ENCODE data around the gene DES. TPM values are rescaled to one million over a fixed set of nuclear protein-coding genes. Genes with fewer than 3 reads are reported as not detected.

DES gene
- total RNA-seq, 1 experiment from 2014 or later: not detected

DNA sequence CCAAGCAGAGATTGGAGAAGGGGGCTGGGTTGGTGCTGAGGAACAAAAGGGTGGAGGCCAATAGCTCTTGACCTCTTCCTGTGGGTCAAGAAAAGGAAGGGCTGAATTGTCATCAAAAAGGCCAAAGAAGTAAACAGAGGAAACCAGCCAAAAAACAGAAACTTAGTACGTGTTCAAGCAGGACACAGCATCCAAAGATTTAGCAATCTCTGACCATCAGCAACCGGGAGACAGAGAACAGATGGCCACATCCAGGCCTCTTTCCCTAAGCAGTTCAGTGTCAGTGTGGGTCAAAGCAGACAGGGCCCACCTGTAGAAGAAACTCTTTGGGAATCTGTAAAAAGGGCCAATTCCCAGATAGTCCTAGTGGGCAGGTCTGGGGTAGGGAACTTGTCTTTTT lies 33.3 kb upstream of the DES start:
- Histone ChIP-seq H3K9me2 (replicated peaks; ENCODE audit: insufficient read depth, low read length) (no peaks in the 10 kb centered on the region), H3K4me2 (ENCODE audit: low read depth, low read length, poor library complexity, severe bottlenecking) (no peak overlapping the region), H3K9ac (ENCODE audit: low read length) (no peak overlapping the region), H2AFZ (ENCODE audit: low read length) (no peak overlapping the region), H3K27me3 (ENCODE audit: low read length) (no peaks in the 10 kb centered on the region), H3K36me3 (ENCODE audit: insufficient read depth, low read length) (0 out of 2 replicates have a peak, but pooled peaks cover 4% of the 10 kb centered on the region), H3K4me1 (ENCODE audit: low read length) (peaks cover 15% of the 10 kb centered on the region), H3K9me3 (ENCODE audit: low read length) (no peaks in the 10 kb centered on the region), H3K79me2 (ENCODE audit: low read length) (peaks cover 8% of the 10 kb centered on the region), H3K4me3 (ENCODE audit: low read length) (no peak overlapping the region), H4K20me1 (ENCODE audit: insufficient read depth, low read depth, low read length) (no peaks in the 10 kb centered on the region), H3K27ac (ENCODE audit: low read length) (no peak overlapping the region)
- peak; percentile 14 for DNase-seq

DNA sequence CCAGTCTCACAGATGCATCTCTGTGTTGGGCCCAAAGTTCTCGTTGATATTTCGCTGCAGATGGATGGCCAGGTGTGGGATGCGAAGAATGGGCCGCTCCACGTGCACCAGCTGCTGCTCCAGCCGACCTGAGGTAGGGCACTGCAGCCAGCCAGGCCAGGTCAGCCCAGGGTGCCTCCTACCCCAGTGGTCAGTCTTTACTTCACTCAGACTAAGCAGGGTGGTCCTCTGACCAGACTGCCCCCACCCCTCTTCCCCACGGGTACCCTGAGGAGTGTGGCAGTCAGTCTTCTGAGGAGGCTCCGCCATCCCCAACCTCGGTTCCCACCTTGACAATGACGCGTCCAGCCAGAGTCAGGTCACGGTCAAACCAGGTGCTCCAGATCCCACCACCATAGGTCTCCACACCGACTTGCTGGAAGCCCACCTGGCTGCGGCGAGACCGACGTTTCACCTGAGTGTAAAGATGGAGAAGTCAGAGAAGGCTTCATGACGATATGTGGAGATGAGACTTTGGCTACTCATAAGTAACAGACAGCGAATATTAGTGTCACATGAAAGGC lies 32.1 kb upstream of the DES start:
- H3K36me3 ChIP-seq (ENCODE audit: insufficient read depth, low read length): 0 out of 2 replicates have a peak, but pooled peaks cover 4% of the 10 kb centered on the region
- no peaks in the 10 kb centered on the region for H3K9me2 ChIP-seq (replicated peaks; ENCODE audit: insufficient read depth, low read length)
- H4K20me1 ChIP-seq (ENCODE audit: insufficient read depth, low read depth, low read length): no peaks in the 10 kb centered on the region
- H3K4me1 ChIP-seq (ENCODE audit: low read length): peaks cover 15% of the 10 kb centered on the region
- H2AFZ ChIP-seq (ENCODE audit: low read length): no peak overlapping the region
- peak; percentile 35 for DNase-seq
- peak overlapping the region; percentile 85 for H3K4me2 ChIP-seq (ENCODE audit: low read depth, low read length, poor library complexity, severe bottlenecking)
- H3K9ac ChIP-seq (ENCODE audit: low read length): no peak overlapping the region
- H3K4me3 ChIP-seq (ENCODE audit: low read length): no peak overlapping the region
- H3K79me2 ChIP-seq (ENCODE audit: low read length): peaks cover 8% of the 10 kb centered on the region
- no peaks in the 10 kb centered on the region for H3K27me3 ChIP-seq (ENCODE audit: low read length)
- no peak overlapping the region for H3K27ac ChIP-seq (ENCODE audit: low read length)
- no peaks in the 10 kb centered on the region for H3K9me3 ChIP-seq (ENCODE audit: low read length)

DNA sequence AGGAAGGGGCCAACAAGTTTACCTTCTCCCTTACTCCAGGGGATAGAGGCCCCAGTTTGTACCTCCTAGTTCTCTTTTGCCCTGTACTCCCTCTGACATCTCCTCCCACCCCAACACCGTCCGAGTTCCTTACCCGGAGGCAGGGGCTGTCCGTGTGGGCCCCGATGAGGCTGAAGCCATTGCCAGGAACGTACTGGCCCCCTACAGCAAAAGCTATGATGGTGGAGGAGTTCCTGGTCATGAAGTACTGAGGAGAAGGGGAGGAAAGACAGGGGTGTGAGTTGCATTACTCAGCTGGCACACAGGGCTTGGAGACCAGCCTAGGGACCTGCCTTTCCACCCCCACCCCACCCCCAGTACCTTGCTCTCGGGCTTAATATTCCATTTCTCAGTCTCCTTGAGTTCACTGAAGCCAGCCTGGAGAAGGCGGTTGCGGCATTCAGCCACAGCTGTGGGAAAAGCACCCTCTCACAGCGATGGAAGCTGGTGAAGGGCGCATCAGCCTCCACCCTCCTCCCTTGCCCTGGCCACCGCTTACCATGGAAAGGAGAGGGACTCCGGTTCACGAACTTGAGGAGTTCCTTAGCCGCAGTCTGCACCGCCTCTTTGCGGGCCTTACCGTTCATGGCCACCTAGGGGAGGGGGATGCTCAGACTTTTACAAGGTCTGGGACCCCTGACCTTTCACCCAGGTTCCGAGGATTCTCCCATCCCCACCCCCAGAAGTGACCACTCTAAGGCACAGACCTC lies 31.5 kb upstream of the DES start:
- H3K9me3 ChIP-seq (ENCODE audit: low read length): no peaks in the 10 kb centered on the region
- peaks cover 8% of the 10 kb centered on the region for H3K79me2 ChIP-seq (ENCODE audit: low read length)
- H3K4me1 ChIP-seq (ENCODE audit: low read length): peaks cover 15% of the 10 kb centered on the region
- peak overlapping the region; percentile 79 for H3K4me3 ChIP-seq (ENCODE audit: low read length)
- DNase-seq: peak; percentile 38
- H4K20me1 ChIP-seq (ENCODE audit: insufficient read depth, low read depth, low read length): no peaks in the 10 kb centered on the region
- peak overlapping the region; percentile 85 for H3K4me2 ChIP-seq (ENCODE audit: low read depth, low read length, poor library complexity, severe bottlenecking)
- H3K36me3 ChIP-seq (ENCODE audit: insufficient read depth, low read length): 0 out of 2 replicates have a peak, but pooled peaks cover 4% of the 10 kb centered on the region
- peak overlapping the region; percentile 79 for H3K9ac ChIP-seq (ENCODE audit: low read length)
- peak overlapping the region; percentile 34; the same call in 1 of the 2 replicates for H3K27ac ChIP-seq (ENCODE audit: low read length)
- H3K9me2 ChIP-seq (replicated peaks; ENCODE audit: insufficient read depth, low read length): no peaks in the 10 kb centered on the region
- H3K27me3 ChIP-seq (ENCODE audit: low read length): no peaks in the 10 kb centered on the region
- peak overlapping the region; percentile 65; the same call in 1 of the 2 replicates for H2AFZ ChIP-seq (ENCODE audit: low read length)

DNA sequence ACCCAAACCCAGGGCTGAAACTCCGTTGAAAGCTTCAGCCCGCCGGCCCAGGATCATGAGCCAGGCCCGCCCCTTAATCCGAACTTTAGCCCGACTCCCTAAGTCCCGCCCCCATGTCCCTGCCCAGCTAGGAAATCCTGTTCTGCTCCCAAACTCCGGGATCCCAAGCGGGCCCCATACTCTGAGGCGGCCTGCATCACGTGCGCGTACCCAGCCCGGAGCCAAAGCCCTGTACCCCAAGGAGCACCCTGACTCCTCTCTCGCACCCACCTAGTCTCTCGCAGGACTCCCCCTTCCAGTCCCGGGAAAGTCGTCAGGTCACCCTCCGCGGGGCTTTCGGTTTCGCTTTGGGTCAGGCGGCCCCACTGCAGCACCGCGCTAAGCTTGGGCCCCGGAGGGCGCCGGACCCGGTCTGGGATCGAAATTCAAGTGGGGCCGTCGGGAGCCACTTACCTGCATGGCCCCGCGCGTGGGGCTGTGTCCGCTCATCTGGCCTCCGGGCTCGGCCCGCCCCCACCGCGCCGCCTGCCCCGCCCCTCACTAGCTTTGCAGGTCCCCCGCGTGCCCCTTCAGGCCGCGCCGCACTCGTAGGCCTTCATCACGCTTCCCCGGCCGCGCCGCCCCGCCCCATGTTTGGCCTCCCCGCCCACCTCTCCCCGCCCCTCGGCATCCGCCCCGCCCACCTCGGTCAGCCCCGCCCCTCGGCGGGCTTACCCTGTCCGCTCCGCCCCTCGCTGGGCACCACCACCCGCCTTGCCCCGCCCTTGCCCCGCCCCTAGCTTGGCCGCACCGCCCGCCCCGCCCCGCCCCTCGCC lies 30.7 kb upstream of the DES start, which contains the start of gene DNPEP:
TSS of gene DNPEP (minus strand) at position 607 of the 815 bp plus-strand sequence. CDS start at position 489, 118 bp downstream.
- H3K9me3 ChIP-seq (ENCODE audit: low read length): no peaks in the 10 kb centered on the region
- H3K36me3 ChIP-seq (ENCODE audit: insufficient read depth, low read length): 0 out of 2 replicates have a peak, but pooled peaks cover 4% of the 10 kb centered on the region
- peak within 1 kb of the TSS; percentile 79 for H3K9ac ChIP-seq (ENCODE audit: low read length)
- H4K20me1 ChIP-seq (ENCODE audit: insufficient read depth, low read depth, low read length): no peaks in the 10 kb centered on the region
- H3K27me3 ChIP-seq (ENCODE audit: low read length): no peaks in the 10 kb centered on the region
- H3K79me2 ChIP-seq (ENCODE audit: low read length): peaks cover 8% of the 10 kb centered on the region
- peaks cover 15% of the 10 kb centered on the region for H3K4me1 ChIP-seq (ENCODE audit: low read length)
- H3K27ac ChIP-seq (ENCODE audit: low read length): peak within 1 kb of the TSS; percentile 34; the same call in 1 of the 2 replicates
- DNase-seq: peak; percentile 95
- no peaks in the 10 kb centered on the region for H3K9me2 ChIP-seq (replicated peaks; ENCODE audit: insufficient read depth, low read length)
- H3K4me2 ChIP-seq (ENCODE audit: low read depth, low read length, poor library complexity, severe bottlenecking): peak within 1 kb of the TSS; percentile 85
- H3K4me3 ChIP-seq (ENCODE audit: low read length): peak within 1 kb of the TSS; percentile 79
- H2AFZ ChIP-seq (ENCODE audit: low read length): peak within 1 kb of the TSS; percentile 98

DNA sequence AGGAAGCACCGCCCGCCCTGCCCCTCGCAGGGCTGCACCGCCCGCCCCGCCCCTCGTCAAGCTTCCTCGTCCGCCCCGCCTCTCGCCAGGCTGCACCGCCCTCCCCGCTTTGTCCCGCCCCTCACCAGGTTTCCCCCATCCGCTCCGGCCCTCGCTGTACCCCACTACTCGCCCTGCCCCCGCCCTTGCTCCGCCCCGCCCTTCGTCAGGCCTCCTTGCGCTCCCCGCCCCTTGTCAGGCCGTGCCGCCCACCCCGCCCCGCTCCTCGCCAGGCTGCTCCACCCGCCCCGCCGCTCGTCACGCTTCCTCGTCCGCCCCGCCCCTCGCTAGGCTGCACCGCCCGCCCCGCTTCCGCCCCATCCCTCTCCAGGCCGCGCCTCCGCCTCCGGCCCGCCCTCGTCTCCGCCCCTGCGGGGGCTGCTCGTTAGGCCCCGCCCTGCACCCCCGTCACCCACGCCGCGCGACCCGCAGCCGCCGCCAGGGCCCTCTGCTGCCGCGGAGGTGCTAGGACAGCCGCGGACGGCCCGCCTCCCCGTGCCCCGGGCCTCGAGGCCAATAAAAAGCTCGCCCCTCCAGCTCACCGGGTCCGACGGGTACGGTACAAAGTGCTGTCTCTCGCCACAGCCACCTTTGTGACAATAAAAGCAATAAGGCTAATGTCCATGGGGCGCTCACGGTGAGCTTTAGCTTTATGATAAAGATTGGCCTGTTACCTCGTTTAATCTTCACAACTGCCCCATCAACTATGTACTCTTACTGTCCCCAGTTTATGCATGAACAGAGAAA lies 29.9 kb upstream of the DES start:
- Histone ChIP-seq H3K4me3 (ENCODE audit: low read length) (peak overlapping the region; percentile 59), H3K27me3 (ENCODE audit: low read length) (no peaks in the 10 kb centered on the region)

DNA sequence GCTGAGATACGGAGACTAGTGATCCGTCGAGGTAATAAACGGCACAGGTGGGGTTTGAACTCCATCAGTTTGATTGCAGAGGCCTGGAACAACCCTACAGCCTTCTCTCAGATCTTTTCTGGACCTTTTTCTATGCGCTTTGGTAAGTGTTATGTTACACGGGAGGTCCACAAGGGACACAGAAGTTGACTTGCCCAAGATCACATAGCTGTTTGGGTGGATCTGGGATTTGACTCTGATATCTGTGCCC lies 29.3 kb upstream of the DES start:
- Histone ChIP-seq H3K36me3 (ENCODE audit: insufficient read depth, low read length) (0 out of 2 replicates have a peak, but pooled peaks cover 4% of the 10 kb centered on the region), H3K4me1 (ENCODE audit: low read length) (peaks cover 15% of the 10 kb centered on the region), H4K20me1 (ENCODE audit: insufficient read depth, low read depth, low read length) (no peaks in the 10 kb centered on the region), H2AFZ (ENCODE audit: low read length) (peak overlapping the region; percentile 98), H3K9me2 (replicated peaks; ENCODE audit: insufficient read depth, low read length) (no peaks in the 10 kb centered on the region), H3K27me3 (ENCODE audit: low read length) (no peaks in the 10 kb centered on the region), H3K27ac (ENCODE audit: low read length) (no peak overlapping the region), H3K79me2 (ENCODE audit: low read length) (peaks cover 8% of the 10 kb centered on the region), H3K9me3 (ENCODE audit: low read length) (no peaks in the 10 kb centered on the region), H3K4me3 (ENCODE audit: low read length) (peak overlapping the region; percentile 59), H3K4me2 (ENCODE audit: low read depth, low read length, poor library complexity, severe bottlenecking) (peak overlapping the region; percentile 77), H3K9ac (ENCODE audit: low read length) (peak overlapping the region; percentile 70)
- no peak for DNase-seq

More for the DNA sequence above, 29.9 kb upstream of the DES start:
- Histone ChIP-seq H4K20me1 (ENCODE audit: insufficient read depth, low read depth, low read length) (no peaks in the 10 kb centered on the region), H2AFZ (ENCODE audit: low read length) (peak overlapping the region; percentile 98), H3K9ac (ENCODE audit: low read length) (peak overlapping the region; percentile 70), H3K36me3 (ENCODE audit: insufficient read depth, low read length) (0 out of 2 replicates have a peak, but pooled peaks cover 4% of the 10 kb centered on the region), H3K79me2 (ENCODE audit: low read length) (peaks cover 8% of the 10 kb centered on the region), H3K4me2 (ENCODE audit: low read depth, low read length, poor library complexity, severe bottlenecking) (peak overlapping the region; percentile 77), H3K9me3 (ENCODE audit: low read length) (no peaks in the 10 kb centered on the region), H3K27ac (ENCODE audit: low read length) (no peak overlapping the region), H3K4me1 (ENCODE audit: low read length) (peaks cover 15% of the 10 kb centered on the region), H3K9me2 (replicated peaks; ENCODE audit: insufficient read depth, low read length) (no peaks in the 10 kb centered on the region)
- peak; percentile 99 for DNase-seq

DNA sequence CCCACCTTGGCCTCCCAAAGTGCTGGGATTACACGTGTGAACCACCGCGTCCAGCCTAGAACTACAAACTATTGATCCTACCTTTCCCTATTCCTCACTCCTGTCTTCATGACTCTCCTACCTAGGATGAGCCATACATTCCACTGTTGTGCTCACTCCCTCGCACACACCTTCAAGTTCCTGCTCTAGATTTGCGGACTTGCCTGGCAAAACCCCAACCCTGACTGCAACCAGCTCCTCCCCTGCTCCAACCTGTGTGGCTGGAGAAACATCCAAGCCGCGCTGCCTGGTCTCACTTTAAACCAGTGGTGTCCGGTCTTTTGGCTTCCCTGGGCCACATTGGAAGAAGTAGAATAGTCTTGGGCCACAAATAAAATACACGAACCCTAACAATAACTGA lies 25.4 kb upstream of the DES start:
- Histone ChIP-seq H3K79me2 (ENCODE audit: low read length) (no peaks in the 10 kb centered on the region), H3K9me2 (replicated peaks; ENCODE audit: insufficient read depth, low read length) (no peaks in the 10 kb centered on the region), H3K27me3 (ENCODE audit: low read length) (no peaks in the 10 kb centered on the region), H3K4me2 (ENCODE audit: low read depth, low read length, poor library complexity, severe bottlenecking) (no peak overlapping the region), H3K36me3 (ENCODE audit: insufficient read depth, low read length) (no peaks in the 10 kb centered on the region), H3K27ac (ENCODE audit: low read length) (no peak overlapping the region), H3K9ac (ENCODE audit: low read length) (no peak overlapping the region), H2AFZ (ENCODE audit: low read length) (no peak overlapping the region), H3K9me3 (ENCODE audit: low read length) (no peaks in the 10 kb centered on the region), H4K20me1 (ENCODE audit: insufficient read depth, low read depth, low read length) (no peaks in the 10 kb centered on the region), H3K4me3 (ENCODE audit: low read length) (no peak overlapping the region), H3K4me1 (ENCODE audit: low read length) (peaks cover 7% of the 10 kb centered on the region)
- DNase-seq: no peak

Data from Karpas-422 (cell line).